ENCODE results near the gene TTLL5.

TTLL5 gene

DNA sequence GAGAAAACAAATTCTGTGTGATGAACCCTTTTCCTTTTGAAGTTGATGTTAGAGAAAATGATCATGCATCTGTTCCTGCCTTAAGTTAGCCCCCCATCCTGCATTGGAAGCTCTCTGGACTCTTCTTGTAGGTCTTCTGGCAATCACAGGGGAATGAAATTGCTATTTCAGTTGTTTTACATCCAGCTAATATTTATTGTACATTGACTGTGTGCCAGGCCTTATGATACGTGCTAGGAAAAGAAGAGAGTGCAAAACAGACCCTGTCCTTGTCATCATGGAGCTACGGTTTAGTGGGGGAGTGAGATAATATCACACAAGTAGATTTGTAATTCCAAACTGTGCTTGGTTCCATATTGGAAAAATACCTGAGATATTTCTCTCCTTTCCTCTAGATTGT lies 202.2 kb downstream of the TTLL5 start:
- no peak for DNase-seq (ENCODE audit: low read depth in 4 of 4, low spot score in 1 of 4)

DNA sequence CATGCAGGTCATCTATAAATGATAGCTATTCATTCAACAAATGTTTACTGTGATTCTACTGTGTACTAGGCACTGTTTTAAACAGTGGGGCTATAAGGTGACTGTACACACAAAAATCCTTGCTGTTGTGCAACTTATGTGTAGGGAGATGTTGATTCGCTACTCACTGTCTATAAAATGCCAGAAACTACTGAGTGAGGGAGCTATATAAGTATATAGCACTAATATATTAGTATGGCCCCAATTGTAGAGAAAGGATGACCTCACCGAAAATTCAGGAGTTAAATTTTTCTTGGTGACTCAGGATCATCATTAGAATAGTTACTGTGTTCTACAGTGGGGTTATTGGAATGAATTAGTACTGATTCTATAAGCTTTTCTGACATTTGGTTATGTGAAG lies 203.3 kb downstream of the TTLL5 start:
- DNase-seq (ENCODE audit: low read depth in 4 of 4, low spot score in 1 of 4), result no peak

DNA sequence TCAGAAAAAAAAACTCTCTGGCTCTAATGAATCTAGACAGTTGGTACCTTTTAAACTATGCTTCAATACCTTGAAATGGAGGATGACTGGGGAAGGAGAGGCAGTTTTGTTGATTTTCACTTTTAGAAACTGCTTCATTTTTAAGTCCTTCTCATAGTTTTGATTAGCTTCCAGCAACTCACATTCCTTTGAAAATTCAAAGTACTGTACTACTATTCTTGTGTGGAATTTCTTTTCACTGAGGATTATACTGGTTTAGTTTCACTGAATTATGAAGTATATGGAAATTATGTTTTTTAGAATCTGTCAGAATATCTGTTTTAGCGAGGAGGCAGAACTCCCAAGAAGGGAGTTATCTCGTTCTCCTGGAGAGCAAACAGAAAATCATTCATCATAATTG lies 204.5 kb downstream of the TTLL5 start:
- DNase-seq (ENCODE audit: low read depth in 4 of 4, low spot score in 1 of 4), result no peak

GRCh38 chr14:75866970-75867369 lies 205.9 kb downstream of the TTLL5 start:
- DNase-seq (ENCODE audit: low read depth in 4 of 4, low spot score in 1 of 4), result no peak

GRCh38 chr14:75871181-75871880 lies 210.3 kb downstream of the TTLL5 start:
- no peak for DNase-seq (ENCODE audit: low read depth in 4 of 4, low spot score in 1 of 4)

DNA sequence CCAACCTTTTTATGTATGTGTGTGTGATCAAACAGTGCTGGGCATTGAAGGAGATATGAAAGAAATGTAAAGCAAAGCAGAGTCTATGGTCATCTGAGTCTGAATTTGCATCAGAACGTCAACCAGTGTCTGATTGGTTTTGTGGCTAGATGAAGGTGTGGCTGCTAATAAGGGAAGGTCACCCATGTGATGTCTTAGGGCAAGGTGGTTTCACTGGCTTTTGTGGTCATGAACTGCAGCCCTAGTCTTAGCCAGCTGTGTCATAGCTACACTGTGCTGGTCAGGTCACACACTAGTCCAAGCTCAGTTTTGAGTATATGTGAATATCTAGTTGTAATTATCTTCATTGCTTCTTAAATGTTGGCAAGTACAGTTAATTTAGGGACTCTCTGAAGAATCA lies 214.9 kb downstream of the TTLL5 start:
- no peak for DNase-seq (ENCODE audit: low read depth in 4 of 4, low spot score in 1 of 4)

DNA sequence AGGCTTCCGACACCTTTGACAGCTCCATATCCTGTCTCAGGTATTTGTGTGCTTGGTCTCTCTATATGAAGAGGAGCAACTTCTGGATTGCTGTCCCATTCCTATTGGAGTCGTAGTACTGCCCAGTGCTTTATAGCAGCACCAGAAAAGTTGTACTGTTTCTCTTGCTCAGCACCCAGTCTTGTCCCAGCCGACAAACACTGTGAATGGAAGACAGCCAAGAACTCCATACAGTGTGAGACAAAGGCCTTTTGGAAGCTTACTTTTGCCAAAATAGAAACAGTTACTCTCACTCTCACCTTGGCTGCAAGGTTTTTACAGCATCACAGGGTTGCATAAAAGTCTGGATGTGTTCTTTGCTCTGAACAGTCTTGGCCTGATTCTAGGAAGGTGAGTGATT lies 215.5 kb downstream of the TTLL5 start:
- DNase-seq (ENCODE audit: low read depth in 4 of 4, low spot score in 1 of 4), result no peak

- DNase-seq (ENCODE audit: low read depth in 4 of 4, low spot score in 1 of 4), result no peak
Observed at GRCh38 chr14:75877292-75877691, 216.2 kb downstream of the TTLL5 start.

- DNase-seq (ENCODE audit: low read depth in 4 of 4, low spot score in 1 of 4), result no peak
Observed at GRCh38 chr14:75877884-75878283, 216.8 kb downstream of the TTLL5 start.

GRCh38 chr14:75879031-75879430 lies 218.0 kb downstream of the TTLL5 start:
- DNase-seq (ENCODE audit: low read depth in 4 of 4, low spot score in 1 of 4), result no peak

DNA sequence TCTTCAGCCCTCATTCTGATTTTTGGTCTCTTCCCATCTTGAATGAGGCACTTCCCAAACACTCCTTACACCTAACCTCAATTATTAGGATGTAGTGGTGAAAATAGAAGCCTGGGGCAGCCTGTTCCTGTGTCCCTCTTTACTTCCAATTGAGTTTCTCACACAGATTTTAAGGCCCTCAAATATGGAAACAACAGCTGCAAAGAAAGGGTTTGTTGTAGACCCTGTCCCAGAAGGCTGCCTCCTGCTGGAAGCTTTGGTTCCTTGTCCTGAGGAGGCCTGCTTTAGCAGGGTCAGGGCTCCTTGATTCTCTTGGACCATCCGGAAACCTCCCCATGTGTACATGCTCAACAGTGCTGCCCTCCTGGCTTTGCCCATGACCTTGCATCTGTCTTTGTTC lies 219.5 kb downstream of the TTLL5 start:
- DNase-seq (ENCODE audit: low read depth in 4 of 4, low spot score in 1 of 4), result no peak

GRCh38 chr14:75881994-75882393 lies 220.9 kb downstream of the TTLL5 start:
- DNase-seq (ENCODE audit: low read depth in 4 of 4, low spot score in 1 of 4), result no peak

DNA sequence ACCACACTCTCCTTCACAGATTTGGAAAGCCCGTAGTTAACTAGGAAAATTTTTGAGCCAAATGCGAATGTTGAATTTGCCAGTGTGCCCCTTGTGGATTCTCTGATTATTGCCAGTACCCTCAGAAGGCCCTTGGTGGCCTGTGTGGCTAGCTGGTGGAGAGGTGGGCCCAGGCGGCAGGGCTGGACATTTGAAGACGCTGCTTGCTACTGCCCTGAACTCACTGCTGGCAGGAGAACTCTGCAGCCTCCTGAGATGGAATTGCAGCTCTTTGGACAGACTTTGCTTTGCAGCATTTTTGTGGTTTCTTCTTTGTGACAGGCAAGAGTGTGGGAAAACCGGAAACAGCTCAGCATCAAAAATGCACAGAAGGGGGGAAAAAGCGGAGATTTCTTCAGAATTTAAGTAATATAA lies 223.2 kb downstream of the TTLL5 start:
- DNase-seq (ENCODE audit: low read depth in 4 of 4, low spot score in 1 of 4), result no peak

GRCh38 chr14:75885829-75886228 lies 224.8 kb downstream of the TTLL5 start:
- no peak for DNase-seq (ENCODE audit: low read depth in 4 of 4, low spot score in 1 of 4)

- no peak for DNase-seq (ENCODE audit: low read depth in 4 of 4, low spot score in 1 of 4)
Observed at GRCh38 chr14:75886636-75887348, 225.7 kb downstream of the TTLL5 start.

DNA sequence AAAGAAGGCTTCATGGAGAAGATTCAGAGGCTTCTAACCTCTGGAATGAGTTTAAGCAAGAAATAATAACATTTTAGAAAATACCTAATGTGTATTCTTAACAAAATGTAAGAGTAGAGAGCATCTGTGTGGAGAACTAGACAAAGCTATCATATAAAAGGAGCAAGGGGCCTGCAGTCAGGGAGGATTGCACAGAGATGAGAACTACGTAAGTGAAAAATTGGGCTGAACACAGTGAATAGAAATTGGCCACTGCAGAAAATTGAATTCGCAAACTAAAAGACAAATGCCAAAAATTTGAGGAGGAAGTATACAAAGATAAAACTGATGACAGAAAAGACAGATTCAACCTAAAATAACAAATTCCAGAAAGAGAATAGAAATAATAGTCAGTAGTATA lies 227.9 kb downstream of the TTLL5 start:
- DNase-seq (ENCODE audit: low read depth in 4 of 4, low spot score in 1 of 4), result no peak

DNA sequence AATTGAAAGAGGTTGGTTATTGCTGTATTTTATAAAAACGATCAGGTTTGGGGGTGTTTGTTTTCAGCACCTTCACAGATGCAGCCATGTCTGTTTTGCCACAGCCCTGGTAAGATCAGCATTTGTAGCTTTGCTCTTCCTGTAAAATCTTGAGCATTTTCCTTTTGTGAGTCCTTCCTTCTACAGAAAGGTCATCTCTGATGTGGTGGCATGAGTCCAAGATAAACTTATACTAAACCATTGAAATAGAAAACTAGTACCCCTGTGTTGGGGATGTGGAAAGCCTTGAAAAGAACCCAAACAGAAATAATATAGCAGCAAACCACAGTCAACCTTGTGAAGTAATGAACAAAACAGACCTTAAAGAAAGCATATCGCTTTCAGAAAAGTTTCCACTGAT lies 235.3 kb downstream of the TTLL5 start:
- no peak for DNase-seq (ENCODE audit: low read depth in 4 of 4, low spot score in 1 of 4)

GRCh38 chr14:75904311-75904710 lies 243.3 kb downstream of the TTLL5 start:
- no peak for DNase-seq (ENCODE audit: low read depth in 4 of 4, low spot score in 1 of 4)

DNA sequence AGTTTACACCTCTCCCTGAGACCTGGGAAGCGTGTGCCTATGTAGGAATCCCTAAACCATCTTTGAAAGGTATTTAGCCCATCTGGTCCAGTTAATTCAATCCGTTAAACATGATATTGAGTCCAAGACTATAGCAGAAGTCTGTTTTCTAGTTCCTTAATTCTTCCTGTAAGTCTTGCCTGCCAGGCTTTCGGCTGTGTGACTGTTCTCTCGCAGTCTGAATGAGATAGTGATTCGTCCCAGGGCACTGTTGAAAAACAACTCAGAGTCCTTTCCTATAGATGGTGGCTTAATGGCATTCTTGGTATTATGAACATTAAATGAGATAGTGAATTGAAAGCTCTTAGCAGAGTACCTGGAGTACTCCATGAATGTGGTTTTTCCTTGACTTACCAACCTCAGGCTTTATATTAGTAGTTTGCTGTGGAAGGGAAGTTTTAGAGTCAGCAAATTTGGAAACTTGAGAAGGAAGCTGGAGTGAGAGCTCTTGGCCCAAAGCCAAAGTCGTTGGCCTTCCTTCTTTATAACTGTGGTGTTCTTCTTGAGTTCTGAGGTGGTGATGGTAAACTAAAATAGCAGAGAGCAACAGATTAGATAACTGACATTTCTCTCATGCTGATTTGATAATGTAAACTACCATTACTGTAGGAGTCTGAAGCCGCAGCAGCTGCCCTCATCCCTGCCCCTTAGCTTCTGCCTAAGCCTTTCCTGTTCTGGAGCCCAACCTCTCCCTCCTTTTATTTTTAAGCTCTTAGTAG lies 244.3 kb downstream of the TTLL5 start:
- DNase-seq (ENCODE audit: low read depth in 4 of 4, low spot score in 1 of 4), result no peak

GRCh38 chr14:75906228-75906627 lies 245.2 kb downstream of the TTLL5 start:
- no peak for DNase-seq (ENCODE audit: low read depth in 4 of 4, low spot score in 1 of 4)

- DNase-seq (ENCODE audit: low read depth in 4 of 4, low spot score in 1 of 4), result peak; percentile 40 to 65 (median 52)
Observed at GRCh38 chr14:75906680-75907280, 245.7 kb downstream of the TTLL5 start.
